ENCODE measurements around the gene CLK4.

CLK4 gene

GRCh38 chr5:178573216-178573615 lies 53.6 kb downstream of the CLK4 start:
- Histone ChIP-seq H3K36me3 (ENCODE audit: insufficient read depth, low read length) (no peaks in the 10 kb centered on the region), H3K4me1 (ENCODE audit: insufficient read depth, low read length) (no peaks in the 10 kb centered on the region), H2AFZ (ENCODE audit: low read depth, low read length) (no peak overlapping the region), H3K9me3 (ENCODE audit: low read length) (no peaks in the 10 kb centered on the region), H3K27me3 (ENCODE audit: insufficient read depth, low read length) (no peaks in the 10 kb centered on the region), H3K4me3 (ENCODE audit: low read length) (no peak overlapping the region)

GRCh38 chr5:178572617-178573016 lies 54.2 kb downstream of the CLK4 start:
- no peak overlapping the region for H2AFZ ChIP-seq (ENCODE audit: low read depth, low read length)
- H3K4me1 ChIP-seq (ENCODE audit: insufficient read depth, low read length), result no peaks in the 10 kb centered on the region
- no peak overlapping the region for H3K4me3 ChIP-seq (ENCODE audit: low read length)
- no peaks in the 10 kb centered on the region for H3K27me3 ChIP-seq (ENCODE audit: insufficient read depth, low read length)
- no peaks in the 10 kb centered on the region for H3K36me3 ChIP-seq (ENCODE audit: insufficient read depth, low read length)
- no peaks in the 10 kb centered on the region for H3K9me3 ChIP-seq (ENCODE audit: low read length)

- Histone ChIP-seq H3K4me3 (ENCODE audit: low read length) (no peak overlapping the region), H3K36me3 (ENCODE audit: insufficient read depth, low read length) (no peaks in the 10 kb centered on the region), H3K9me3 (ENCODE audit: low read length) (no peaks in the 10 kb centered on the region), H3K4me1 (ENCODE audit: insufficient read depth, low read length) (peaks cover under 1% of the 10 kb centered on the region), H2AFZ (ENCODE audit: low read depth, low read length) (no peak overlapping the region), H3K27me3 (ENCODE audit: insufficient read depth, low read length) (no peaks in the 10 kb centered on the region)
Observed at GRCh38 chr5:178569485-178569884, 57.4 kb downstream of the CLK4 start.

- H3K9me3 ChIP-seq (ENCODE audit: low read length), result no peaks in the 10 kb centered on the region
- H3K36me3 ChIP-seq (ENCODE audit: insufficient read depth, low read length), result no peaks in the 10 kb centered on the region
- peaks cover 2% of the 10 kb centered on the region for H3K4me1 ChIP-seq (ENCODE audit: insufficient read depth, low read length)
- H2AFZ ChIP-seq (ENCODE audit: low read depth, low read length), result no peak overlapping the region
- H3K27me3 ChIP-seq (ENCODE audit: insufficient read depth, low read length), result no peaks in the 10 kb centered on the region
- no peak overlapping the region for H3K4me3 ChIP-seq (ENCODE audit: low read length)
Observed at GRCh38 chr5:178564811-178565550, 61.9 kb downstream of the CLK4 start.

DNA sequence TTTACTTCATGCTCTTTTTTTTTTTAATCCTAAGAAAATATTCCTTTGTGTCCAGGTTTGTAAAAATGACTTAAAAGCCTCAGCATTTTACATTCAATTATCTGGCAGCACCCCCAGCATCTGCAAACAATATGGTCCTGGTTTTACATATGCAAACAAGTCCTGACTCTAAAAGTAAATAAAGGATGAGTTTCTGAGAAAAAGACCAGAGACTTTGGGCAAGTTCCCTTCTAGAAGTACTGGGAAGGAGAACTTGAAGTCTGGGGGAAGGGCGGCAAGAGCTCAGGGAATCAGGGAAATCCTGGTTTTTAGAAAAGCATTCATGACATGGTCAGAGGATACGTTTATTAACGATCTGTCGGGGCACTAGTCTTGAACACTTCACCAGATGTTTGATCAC lies 62.5 kb downstream of the CLK4 start:
- H3K9me3 ChIP-seq (ENCODE audit: low read length), result no peaks in the 10 kb centered on the region
- peaks cover 2% of the 10 kb centered on the region for H3K4me1 ChIP-seq (ENCODE audit: insufficient read depth, low read length)
- H3K36me3 ChIP-seq (ENCODE audit: insufficient read depth, low read length), result no peaks in the 10 kb centered on the region
- H2AFZ ChIP-seq (ENCODE audit: low read depth, low read length), result no peak overlapping the region
- no peak overlapping the region for H3K4me3 ChIP-seq (ENCODE audit: low read length)
- H3K27me3 ChIP-seq (ENCODE audit: insufficient read depth, low read length), result no peaks in the 10 kb centered on the region

DNA sequence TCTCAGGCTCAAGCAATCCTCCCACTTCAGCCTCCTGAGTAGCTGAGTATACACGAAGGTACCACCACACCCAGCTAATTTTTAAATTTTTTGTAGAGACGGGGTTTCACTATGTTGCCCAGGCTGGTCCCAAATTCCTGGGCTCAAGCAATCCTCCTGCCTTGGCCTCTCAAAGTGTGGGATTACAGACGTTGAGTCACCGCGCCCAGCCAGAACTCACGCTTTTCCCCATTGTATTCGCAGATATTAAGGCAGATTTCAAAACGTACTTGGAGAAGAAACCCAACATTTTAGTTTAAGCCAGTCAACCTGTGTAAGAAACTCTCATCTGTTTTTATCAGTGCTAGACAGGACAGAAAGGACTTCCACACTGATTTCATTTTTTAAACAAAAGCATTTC lies 63.2 kb downstream of the CLK4 start:
- Histone ChIP-seq H2AFZ (ENCODE audit: low read depth, low read length) (no peak overlapping the region), H3K27me3 (ENCODE audit: insufficient read depth, low read length) (no peaks in the 10 kb centered on the region), H3K4me1 (ENCODE audit: insufficient read depth, low read length) (peaks cover 2% of the 10 kb centered on the region), H3K36me3 (ENCODE audit: insufficient read depth, low read length) (no peaks in the 10 kb centered on the region), H3K9me3 (ENCODE audit: low read length) (no peaks in the 10 kb centered on the region), H3K4me3 (ENCODE audit: low read length) (no peak overlapping the region)

DNA sequence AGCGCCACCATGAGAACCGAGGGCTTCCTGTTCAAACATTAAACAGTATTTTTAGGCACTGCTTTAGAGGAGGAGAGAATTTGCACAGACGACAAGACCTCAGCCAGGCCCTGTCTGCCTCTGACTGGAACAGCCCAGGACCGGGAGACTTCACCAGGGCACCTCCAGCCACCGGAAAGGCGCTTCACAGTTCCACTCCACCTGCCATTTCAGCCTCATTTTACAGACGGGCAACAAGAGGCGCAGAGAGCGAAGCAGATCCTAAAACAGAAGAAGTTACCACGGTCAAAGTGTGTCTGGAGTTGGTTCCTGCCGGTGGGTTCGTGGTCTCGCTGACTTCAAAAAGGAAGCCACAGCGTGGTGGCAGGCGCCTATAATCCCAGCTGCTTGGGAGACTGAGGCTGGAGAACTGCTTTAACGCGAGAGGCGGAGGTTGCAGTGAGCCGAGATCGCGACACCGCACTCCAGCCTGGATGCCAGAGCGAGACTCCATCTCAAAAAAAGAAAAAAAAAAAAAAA lies 65.0 kb downstream of the CLK4 start:
- H3K4me1 ChIP-seq (ENCODE audit: insufficient read depth, low read length), result peaks cover 2% of the 10 kb centered on the region
- H3K9me3 ChIP-seq (ENCODE audit: low read length), result no peaks in the 10 kb centered on the region
- H3K4me3 ChIP-seq (ENCODE audit: low read length), result no peak overlapping the region

GRCh38 chr5:178560911-178561310 lies 65.9 kb downstream of the CLK4 start:
- Histone ChIP-seq H3K27me3 (ENCODE audit: insufficient read depth, low read length) (no peaks in the 10 kb centered on the region), H3K36me3 (ENCODE audit: insufficient read depth, low read length) (no peaks in the 10 kb centered on the region), H3K9me3 (ENCODE audit: low read length) (no peaks in the 10 kb centered on the region), H3K4me1 (ENCODE audit: insufficient read depth, low read length) (peaks cover 2% of the 10 kb centered on the region), H2AFZ (ENCODE audit: low read depth, low read length) (no peak overlapping the region), H3K4me3 (ENCODE audit: low read length) (no peak overlapping the region)

More for the DNA sequence above, 65.0 kb downstream of the CLK4 start:
- no peaks in the 10 kb centered on the region for H3K27me3 ChIP-seq (ENCODE audit: insufficient read depth, low read length)
- H3K36me3 ChIP-seq (ENCODE audit: insufficient read depth, low read length), result no peaks in the 10 kb centered on the region
- H2AFZ ChIP-seq (ENCODE audit: low read depth, low read length), result no peak overlapping the region

GRCh38 chr5:178557416-178557815 lies 69.4 kb downstream of the CLK4 start:
- Histone ChIP-seq H2AFZ (ENCODE audit: low read depth, low read length) (no peak overlapping the region), H3K4me3 (ENCODE audit: low read length) (no peak overlapping the region), H3K4me1 (ENCODE audit: insufficient read depth, low read length) (no peaks in the 10 kb centered on the region), H3K36me3 (ENCODE audit: insufficient read depth, low read length) (no peaks in the 10 kb centered on the region), H3K27me3 (ENCODE audit: insufficient read depth, low read length) (no peaks in the 10 kb centered on the region), H3K9me3 (ENCODE audit: low read length) (no peaks in the 10 kb centered on the region)

- H3K4me3 ChIP-seq (ENCODE audit: low read length), result no peak overlapping the region
- no peaks in the 10 kb centered on the region for H3K9me3 ChIP-seq (ENCODE audit: low read length)
- H2AFZ ChIP-seq (ENCODE audit: low read depth, low read length), result no peak overlapping the region
- H3K36me3 ChIP-seq (ENCODE audit: insufficient read depth, low read length), result no peaks in the 10 kb centered on the region
- no peaks in the 10 kb centered on the region for H3K4me1 ChIP-seq (ENCODE audit: insufficient read depth, low read length)
- no peaks in the 10 kb centered on the region for H3K27me3 ChIP-seq (ENCODE audit: insufficient read depth, low read length)
Observed at GRCh38 chr5:178555771-178556211, 71.1 kb downstream of the CLK4 start.

- Histone ChIP-seq H3K4me1 (ENCODE audit: insufficient read depth, low read length) (no peaks in the 10 kb centered on the region), H3K4me3 (ENCODE audit: low read length) (no peak overlapping the region), H3K9me3 (ENCODE audit: low read length) (no peaks in the 10 kb centered on the region), H3K27me3 (ENCODE audit: insufficient read depth, low read length) (no peaks in the 10 kb centered on the region), H2AFZ (ENCODE audit: low read depth, low read length) (no peak overlapping the region), H3K36me3 (ENCODE audit: insufficient read depth, low read length) (no peaks in the 10 kb centered on the region)
Observed at GRCh38 chr5:178555005-178555404, 71.8 kb downstream of the CLK4 start.

- H2AFZ ChIP-seq (ENCODE audit: low read depth, low read length), result no peak overlapping the region
- H3K27me3 ChIP-seq (ENCODE audit: insufficient read depth, low read length), result no peaks in the 10 kb centered on the region
- H3K4me1 ChIP-seq (ENCODE audit: insufficient read depth, low read length), result no peaks in the 10 kb centered on the region
- no peak overlapping the region for H3K4me3 ChIP-seq (ENCODE audit: low read length)
- no peaks in the 10 kb centered on the region for H3K36me3 ChIP-seq (ENCODE audit: insufficient read depth, low read length)
- no peaks in the 10 kb centered on the region for H3K9me3 ChIP-seq (ENCODE audit: low read length)
Observed at GRCh38 chr5:178554311-178554710, 72.5 kb downstream of the CLK4 start.

DNA sequence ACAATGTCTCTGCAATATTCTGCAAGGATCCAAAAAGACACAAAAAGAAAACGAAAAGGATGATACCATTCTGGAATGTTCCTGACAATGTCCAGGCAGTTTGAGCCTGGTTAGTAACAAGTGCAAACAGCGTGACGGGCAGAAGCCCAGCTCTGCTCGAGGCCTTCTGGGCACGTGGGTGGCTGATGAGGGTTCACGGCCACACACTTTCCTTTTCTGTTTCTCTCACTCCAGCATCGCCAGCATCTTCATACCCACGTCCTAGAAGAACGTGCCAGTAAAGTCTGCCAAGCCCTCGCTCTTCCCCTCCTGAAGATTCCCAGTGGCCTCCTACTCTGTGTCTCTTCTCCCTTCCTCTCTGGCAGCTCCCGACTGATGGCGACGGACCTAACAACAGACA lies 73.3 kb downstream of the CLK4 start:
- Histone ChIP-seq H2AFZ (ENCODE audit: low read depth, low read length) (no peak overlapping the region), H3K27me3 (ENCODE audit: insufficient read depth, low read length) (no peaks in the 10 kb centered on the region)

More for the DNA sequence above, 73.3 kb downstream of the CLK4 start:
- Histone ChIP-seq H3K4me1 (ENCODE audit: insufficient read depth, low read length) (no peaks in the 10 kb centered on the region), H3K9me3 (ENCODE audit: low read length) (no peaks in the 10 kb centered on the region), H3K36me3 (ENCODE audit: insufficient read depth, low read length) (no peaks in the 10 kb centered on the region), H3K4me3 (ENCODE audit: low read length) (no peak overlapping the region)

All from neuron (in vitro differentiated cells).